ENCODE results near the gene PTPRN2. TPM values are rescaled to one million over a fixed set of nuclear protein-coding genes. Genes with fewer than 3 reads are reported as not detected.

Gene PTPRN2
- total and polyA plus RNA-seq, 2 of the 8 experiments (the other 6 are each of a cell fraction or from before 2014, with no cell fraction given) = 2.6 to 4.5 TPM

GRCh38 chr7:157795643-157796042 is 792.0 kb downstream of the PTPRN2 start:
- Histone ChIP-seq H3K4me3 (ENCODE audit: extremely low read depth in 1 of 4, insufficient read depth in 2 of 4, low read depth in 3 of 4, low read length in 4 of 4) (no peak overlapping the region), H3K27me3 (replicated peaks in 1 of 4; ENCODE audit: control insufficient read depth in 3 of 4, extremely low read depth in 1 of 4, insufficient read depth in 3 of 4, low read length in 3 of 4) (no peaks in the 10 kb centered on the region; a peak in 1 of 7 replicates), H3K23ac (ENCODE audit: insufficient read length) (no peak overlapping the region), H2BK12ac (ENCODE audit: low read depth, low read length) (peak overlapping the region; percentile 87; the same call in 1 of the 2 replicates), H2BK20ac (ENCODE audit: low read length) (peak overlapping the region; percentile 99), H2BK5ac (ENCODE audit: low read depth, low read length) (peak overlapping the region; percentile 97; the same call in 1 of the 2 replicates), H2BK120ac (replicated peaks; ENCODE audit: low read depth, low read length) (peak overlapping the region; percentile 94), H3K14ac (ENCODE audit: insufficient read length) (no peak overlapping the region), H3K4ac (replicated peaks; ENCODE audit: insufficient read length, low read depth, low read length) (peak overlapping the region; percentile 95), H3K9ac (replicated peaks in 1 of 4; ENCODE audit: extremely low read depth in 1 of 4, low read depth in 3 of 4, low read length in 3 of 4) (no peak overlapping the region), H4K8ac (ENCODE audit: extremely low read depth, insufficient read depth, low read length) (no peak overlapping the region), H2AFZ (ENCODE audit: low read length) (no peak overlapping the region), H3K27ac (ENCODE audit: low read depth, low read length) (no peak overlapping the region; the same call in 1 of the 2 replicates), H3K4me2 (ENCODE audit: insufficient read depth in 1 of 2, low read depth in 2 of 2, low read length in 2 of 2) (peak overlapping the region in 1 of 2 experiments; percentile 61; a peak in 1 of 4 replicates), H4K91ac (replicated peaks; ENCODE audit: insufficient read length, low read length) (peak overlapping the region; percentile 99), H3K79me2 (ENCODE audit: control insufficient read depth in 1 of 2, insufficient read depth in 2 of 2, low read length in 2 of 2) (no peaks in the 10 kb centered on the region), H4K20me1 (replicated peaks in 1 of 2; ENCODE audit: control insufficient read depth in 1 of 2, insufficient read depth in 2 of 2, low read length in 2 of 2) (no peaks in the 10 kb centered on the region), H3K23me2 (ENCODE audit: low read depth, low read length) (no peaks in the 10 kb centered on the region; the same call in 1 of the 2 replicates), H3K4me1 (replicated peaks in 1 of 4; ENCODE audit: control insufficient read depth in 3 of 4, insufficient read depth in 4 of 4, low read length in 3 of 4) (peaks cover 9 to 39% (median 21%) of the 10 kb centered on the region in 4 experiments), H3K18ac (ENCODE audit: extremely low read depth, low read length) (peak overlapping the region; percentile 96), H2AK5ac (ENCODE audit: low read depth, low read length) (peak overlapping the region; percentile 71; the same call in 1 of the 2 replicates), H3K56ac (replicated peaks; ENCODE audit: insufficient read length, low read depth, low read length) (no peak overlapping the region), H3K9me3 (ENCODE audit: insufficient read depth in 2 of 2, low read depth in 1 of 2, low read length in 1 of 2) (no peaks in the 10 kb centered on the region; a peak in 1 of 4 replicates), H3K79me1 (ENCODE audit: low read depth, low read length) (no peaks in the 10 kb centered on the region), H2BK15ac (ENCODE audit: low read length) (peak overlapping the region; percentile 97; the same call in 1 of the 2 replicates), H3K36me3 (ENCODE audit: control insufficient read depth in 2 of 4, insufficient read depth in 4 of 4, low read length in 3 of 4) (no peaks in the 10 kb centered on the region), H4K5ac (ENCODE audit: insufficient read length, low read depth, low read length) (peak overlapping the region; percentile 60)
- ChIA-PET POLR2A (ENCODE audit: partially characterized antibody) (interaction anchor here (1.4 kb wide), 1 partner anchor 9 kb away, joined by 4 read pairs; no protein-coding TSS in a partner anchor), CTCF (ENCODE audit: partially characterized antibody) (interaction anchor here (1.2 kb wide), 1 partner anchor 8 kb away, joined by 5 read pairs; no protein-coding TSS in a partner anchor)
- 81% methylated on average over 13 of the region's 13 CpGs; no CpG with 5 or more reads in 1 of the 2 experiments for WGBS, 2 experiments (ENCODE audit: extremely low coverage in 1 of 2, insufficient coverage in 1 of 2, insufficient read length in 1 of 2, insufficient replicate concordance in 2 of 2, low coverage in 1 of 2, low lambda C conversion rate in 2 of 2, missing lambda C conversion rate in 1 of 2)
- FAIRE-seq (no peak), DNase-seq (ENCODE audit: low read depth in 1 of 2, low spot score in 2 of 2) (no peak)
- TF ChIP-seq KDM4A (IDR thresholded peaks at IDR 0.05; ENCODE audit: low read depth, low read length, severe bottlenecking) (no peak), PHF8 (conservative IDR thresholded peaks at IDR 0.05; ENCODE audit: low read depth, low read length) (no peak), POLR2A (IDR thresholded peaks at IDR 0.05; ENCODE audit: control extremely low read depth in 1 of 2, low read depth in 2 of 2, low read length in 2 of 2) (no peak), JUND (IDR thresholded peaks at IDR 0.05; ENCODE audit: low read length) (no peak), CHD1 (IDR thresholded peaks at IDR 0.05; ENCODE audit: low read depth, low read length) (no peak), ZNF274 (IDR thresholded peaks at IDR 0.05; ENCODE audit: borderline replicate concordance, extremely low read depth, low read length) (no peak), ATF2 (IDR thresholded peaks at IDR 0.05; ENCODE audit: low read length) (no peak), KDM5A (IDR thresholded peaks at IDR 0.05; ENCODE audit: low read length) (no peak), TBP (IDR thresholded peaks at IDR 0.05; ENCODE audit: low read depth, low read length) (no peak), SUZ12 (IDR thresholded peaks at IDR 0.05; ENCODE audit: low read length) (no peak), GTF2F1 (IDR thresholded peaks at IDR 0.05; ENCODE audit: borderline replicate concordance, low read depth, low read length) (no peak), CHD2 (IDR thresholded peaks at IDR 0.05; ENCODE audit: low read length) (no peak)

All from H1 (cell line).